ENCODE measurements around the gene CDH24.

Gene CDH24

GRCh38 chr14:23101213-23101970, 44.1 kb upstream of the CDH24 start:
- peaks cover 8% of the 10 kb centered on the region for H3K4me1 ChIP-seq (ENCODE audit: insufficient read depth, poor library complexity, severe bottlenecking)
- ATAC-seq (ENCODE audit: low read depth) (no peak), DNase-seq (ENCODE audit: low spot score) (no peak)
- H3K9me3 ChIP-seq (ENCODE audit: severe bottlenecking) = no peaks in the 10 kb centered on the region
- H3K27ac ChIP-seq (ENCODE audit: poor library complexity, severe bottlenecking) = no peak overlapping the region
- TF ChIP-seq CTCF (IDR thresholded peaks at IDR 0.05; ENCODE audit: poor library complexity, severe bottlenecking) = no peak
- H3K27me3 ChIP-seq (ENCODE audit: insufficient read depth, poor library complexity, severe bottlenecking) = no peaks in the 10 kb centered on the region
- peaks cover 26% of the 10 kb centered on the region for H3K36me3 ChIP-seq (ENCODE audit: low read depth)
- no peak overlapping the region for H3K4me3 ChIP-seq (ENCODE audit: severe bottlenecking)

GRCh38 chr14:23099212-23099861, 42.0 kb upstream of the CDH24 start:
- H3K36me3 ChIP-seq (ENCODE audit: low read depth) = peaks cover 26% of the 10 kb centered on the region
- ATAC-seq (ENCODE audit: low read depth) = no peak
- no peak for TF ChIP-seq CTCF (IDR thresholded peaks at IDR 0.05; ENCODE audit: poor library complexity, severe bottlenecking)
- H3K4me3 ChIP-seq (ENCODE audit: severe bottlenecking) = no peak overlapping the region
- H3K4me1 ChIP-seq (ENCODE audit: insufficient read depth, poor library complexity, severe bottlenecking) = peaks cover 8% of the 10 kb centered on the region
- H3K27me3 ChIP-seq (ENCODE audit: insufficient read depth, poor library complexity, severe bottlenecking) = no peaks in the 10 kb centered on the region
- H3K27ac ChIP-seq (ENCODE audit: poor library complexity, severe bottlenecking) = no peak overlapping the region
- DNase-seq (ENCODE audit: low spot score) = no peak
- no peaks in the 10 kb centered on the region for H3K9me3 ChIP-seq (ENCODE audit: severe bottlenecking)

- Histone ChIP-seq H3K9me3 (ENCODE audit: severe bottlenecking) (no peaks in the 10 kb centered on the region), H3K4me1 (ENCODE audit: insufficient read depth, poor library complexity, severe bottlenecking) (peaks cover 13% of the 10 kb centered on the region), H3K36me3 (ENCODE audit: low read depth) (peaks cover 34% of the 10 kb centered on the region), H3K4me3 (ENCODE audit: severe bottlenecking) (no peak overlapping the region), H3K27me3 (ENCODE audit: insufficient read depth, poor library complexity, severe bottlenecking) (no peaks in the 10 kb centered on the region), H3K27ac (ENCODE audit: poor library complexity, severe bottlenecking) (no peak overlapping the region)
- no peak for TF ChIP-seq CTCF (IDR thresholded peaks at IDR 0.05; ENCODE audit: poor library complexity, severe bottlenecking)
- no peak for DNase-seq (ENCODE audit: low spot score)
- ATAC-seq (ENCODE audit: low read depth) = no peak
Observed at GRCh38 chr14:23097786-23098185, 40.5 kb upstream of the CDH24 start.

GRCh38 chr14:23095196-23096108, 38.1 kb upstream of the CDH24 start, which contains the start of gene C14orf119:
Gene C14orf119 (plus strand): TSS chr14:23095505. CDS start chr14:23097659, 2,154 bp downstream.
- H3K9me3 ChIP-seq (ENCODE audit: severe bottlenecking) = no peaks in the 10 kb centered on the region

More at GRCh38 chr14:23095196-23096108, 38.1 kb upstream of the CDH24 start, which contains the start of gene C14orf119:
- no peak for TF ChIP-seq CTCF (IDR thresholded peaks at IDR 0.05; ENCODE audit: poor library complexity, severe bottlenecking)
- Histone ChIP-seq H3K4me1 (ENCODE audit: insufficient read depth, poor library complexity, severe bottlenecking) (peaks cover 13% of the 10 kb centered on the region), H3K36me3 (ENCODE audit: low read depth) (peaks cover 58% of the 10 kb centered on the region), H3K4me3 (ENCODE audit: severe bottlenecking) (peak within 1 kb of the TSS; percentile 70), H3K27me3 (ENCODE audit: insufficient read depth, poor library complexity, severe bottlenecking) (no peaks in the 10 kb centered on the region), H3K27ac (ENCODE audit: poor library complexity, severe bottlenecking) (peak within 1 kb of the TSS; percentile 82)
- ATAC-seq (ENCODE audit: low read depth) (peak; percentile 89), DNase-seq (ENCODE audit: low spot score) (peak; percentile 99)

Measured in RWPE2 (cell line).